Measurements from ENCODE around the gene SLC9A3. TPM values are rescaled to one million over a fixed set of nuclear protein-coding genes. Genes with fewer than 3 reads are reported as not detected.

The SLC9A3 gene
- total RNA-seq, 4 donors from 2014 or later: 3.7 to 5.9 (median 4.3) TPM

- peaks cover 66% of the 10 kb centered on the region for H3K36me3 ChIP-seq
- H3K9me3 ChIP-seq: no peaks in the 10 kb centered on the region
- peak overlapping the region; percentile 21 for H3K27ac ChIP-seq
- peak; percentile 51 to 60 for DNase-seq (ENCODE audit: low spot score in 2 of 2)
- H3K4me3 ChIP-seq: peak overlapping the region; percentile 31
- TF ChIP-seq CTCF (IDR thresholded peaks at IDR 0.05): no peak
- TF ChIP-seq POLR2AphosphoS5 (IDR thresholded peaks at IDR 0.05): no peak
- TF ChIP-seq EP300 (IDR thresholded peaks at IDR 0.05): no peak
- TF ChIP-seq POLR2A (IDR thresholded peaks at IDR 0.05): no peak
- H3K27me3 ChIP-seq: no peaks in the 10 kb centered on the region
- H3K4me1 ChIP-seq: peaks cover 11% of the 10 kb centered on the region
- 73% methylated on average over 12 of the region's 29 CpGs for WGBS
Measured at GRCh38 chr5:465591-466403, 58.5 kb downstream of the SLC9A3 start.

GRCh38 chr5:464843-465590 is 59.2 kb downstream of the SLC9A3 start:
- no peaks in the 10 kb centered on the region for H3K27me3 ChIP-seq
- H3K27ac ChIP-seq: peak overlapping the region; percentile 21
- no peak for TF ChIP-seq POLR2A (IDR thresholded peaks at IDR 0.05)
- TF ChIP-seq POLR2AphosphoS5 (IDR thresholded peaks at IDR 0.05): no peak
- TF ChIP-seq CTCF (IDR thresholded peaks at IDR 0.05): no peak
- no peak for TF ChIP-seq EP300 (IDR thresholded peaks at IDR 0.05)
- WGBS: 63% methylated on average over 25 of the region's 63 CpGs
- DNase-seq (ENCODE audit: low spot score in 2 of 2): peak; percentile 64 to 75
- H3K9me3 ChIP-seq: no peaks in the 10 kb centered on the region
- peak overlapping the region; percentile 31 for H3K4me3 ChIP-seq
- peaks cover 67% of the 10 kb centered on the region for H3K36me3 ChIP-seq
- peaks cover 4% of the 10 kb centered on the region for H3K4me1 ChIP-seq

GRCh38 chr5:464446-464842 is 59.8 kb downstream of the SLC9A3 start:
- peak; percentile 59 to 63 for DNase-seq (ENCODE audit: low spot score in 2 of 2)
- no peak overlapping the region for H3K4me3 ChIP-seq

GRCh38 chr5:463952-464351 is 60.3 kb downstream of the SLC9A3 start:
- 88% methylated on average over 18 of the region's 18 CpGs for WGBS
- no peak overlapping the region for H3K27ac ChIP-seq
- no peak overlapping the region for H3K4me3 ChIP-seq
- H3K27me3 ChIP-seq: no peaks in the 10 kb centered on the region
- no peaks in the 10 kb centered on the region for H3K9me3 ChIP-seq
- TF ChIP-seq POLR2A (IDR thresholded peaks at IDR 0.05) (no peak), POLR2AphosphoS5 (IDR thresholded peaks at IDR 0.05) (no peak), CTCF (IDR thresholded peaks at IDR 0.05) (no peak), EP300 (IDR thresholded peaks at IDR 0.05) (no peak)
- peak; percentile 23 to 54 for DNase-seq (ENCODE audit: low spot score in 2 of 2)
- peaks cover 12% of the 10 kb centered on the region for H3K4me1 ChIP-seq
- peaks cover 69% of the 10 kb centered on the region for H3K36me3 ChIP-seq

More at GRCh38 chr5:464446-464842, 59.8 kb downstream of the SLC9A3 start:
- Histone ChIP-seq H3K27ac (no peak overlapping the region), H3K36me3 (peaks cover 71% of the 10 kb centered on the region), H3K27me3 (no peaks in the 10 kb centered on the region), H3K4me1 (peaks cover 10% of the 10 kb centered on the region), H3K9me3 (no peaks in the 10 kb centered on the region)
- WGBS: 89% methylated on average over 17 of the region's 19 CpGs
- TF ChIP-seq POLR2AphosphoS5 (IDR thresholded peaks at IDR 0.05): no peak
- TF ChIP-seq EP300 (IDR thresholded peaks at IDR 0.05): no peak
- no peak for TF ChIP-seq CTCF (IDR thresholded peaks at IDR 0.05)
- no peak for TF ChIP-seq POLR2A (IDR thresholded peaks at IDR 0.05)

- H3K27me3 ChIP-seq: no peaks in the 10 kb centered on the region
- no peaks in the 10 kb centered on the region for H3K9me3 ChIP-seq
- 61% methylated on average over 7 of the region's 7 CpGs for WGBS
- TF ChIP-seq POLR2AphosphoS5 (IDR thresholded peaks at IDR 0.05) (no peak), POLR2A (IDR thresholded peaks at IDR 0.05) (no peak), EP300 (IDR thresholded peaks at IDR 0.05) (no peak), CTCF (IDR thresholded peaks at IDR 0.05) (no peak)
- no peak overlapping the region for H3K27ac ChIP-seq
- peaks cover 18% of the 10 kb centered on the region for H3K4me1 ChIP-seq
- H3K4me3 ChIP-seq: no peak overlapping the region
- H3K36me3 ChIP-seq: peaks cover 73% of the 10 kb centered on the region
- DNase-seq (ENCODE audit: low spot score in 2 of 2): peak; percentile 31 to 38
Measured at GRCh38 chr5:463301-463700, 60.9 kb downstream of the SLC9A3 start.
